GM19238 (cell line): ENCODE measurements around the gene BUD23.
"Not testable (repeated sequence)": the region's sequence is repeated elsewhere in the genome, so short reads cannot be mapped to it uniquely, and the experiment has no call there.

ENCODE experiments used
- DNase-seq: peaks from one replicate; pipeline ENCODE4 v3.0.0; 2011; ENCODE audit warnings: low spot score; ENCODE audit not compliant: insufficient read length

Gene BUD23

DNA sequence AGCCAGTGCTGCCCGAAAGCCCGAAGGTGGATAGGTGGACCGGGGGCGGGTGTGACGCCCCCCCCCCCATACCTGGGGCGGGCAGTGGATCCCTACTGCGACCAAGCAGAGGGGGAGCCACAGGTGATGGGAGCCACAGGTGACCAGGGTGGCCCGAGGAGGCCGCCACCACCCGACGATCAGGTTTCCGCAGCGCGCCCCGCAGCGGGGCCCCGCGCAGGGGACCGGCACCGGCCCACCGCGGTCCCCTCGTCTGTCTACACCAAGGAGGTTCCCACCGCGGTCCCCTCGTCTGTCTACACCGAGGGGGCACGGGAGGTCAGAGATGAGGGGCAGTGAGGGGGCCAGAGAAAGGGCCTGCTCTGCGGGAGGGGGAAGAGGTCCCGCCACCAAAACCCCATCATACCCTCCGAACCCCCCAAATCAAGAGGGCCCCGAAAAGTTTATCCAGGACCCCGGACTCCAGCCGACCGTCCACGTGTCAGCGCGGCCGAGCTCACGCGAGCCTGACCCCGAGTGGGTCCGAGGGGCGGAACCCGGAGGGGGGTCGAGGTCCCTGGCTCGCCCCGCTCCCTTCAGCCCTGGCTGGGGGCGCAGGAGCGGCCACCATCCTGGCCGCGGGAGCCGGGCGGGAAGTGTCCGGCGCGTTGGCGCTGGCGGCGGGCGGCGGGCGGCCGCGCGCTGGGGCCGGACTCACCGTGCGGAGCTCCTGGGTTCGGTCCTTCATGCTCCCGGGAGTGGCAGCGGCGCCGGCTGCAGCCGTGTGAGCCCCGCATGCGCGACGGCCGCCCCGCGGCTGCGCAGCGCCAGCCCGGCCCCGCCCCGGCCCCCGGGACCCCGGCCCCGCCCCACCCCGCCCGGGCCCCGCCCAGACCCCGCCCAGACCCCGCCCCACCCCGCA, 35.8 kb downstream of the BUD23 start, which contains the start of gene STX1A:
TSS of gene STX1A (minus strand) at position 765 of the 901 bp plus-strand sequence. CDS start at position 727, 38 bp downstream.
- DNase-seq = peak; percentile 85

DNA sequence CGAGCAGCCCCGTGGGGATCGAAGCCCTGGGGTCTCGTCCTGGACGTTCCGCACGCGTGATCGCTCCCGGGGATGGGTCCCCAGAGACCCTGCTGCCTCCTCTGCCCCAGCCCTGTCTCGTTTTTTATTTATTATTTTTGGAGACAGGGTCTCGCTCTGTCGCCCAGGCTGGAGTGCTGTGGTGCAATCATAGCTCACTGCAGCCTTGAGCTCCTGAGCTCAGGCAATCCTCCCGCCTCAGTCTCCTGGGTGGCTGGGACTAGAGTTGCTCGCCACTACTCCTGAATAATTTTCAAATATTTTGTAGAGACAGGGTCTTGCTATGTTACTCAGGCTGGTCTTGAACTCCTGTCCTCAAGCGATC, 36.4 kb downstream of the BUD23 start:
- DNase-seq = no peak

DNA sequence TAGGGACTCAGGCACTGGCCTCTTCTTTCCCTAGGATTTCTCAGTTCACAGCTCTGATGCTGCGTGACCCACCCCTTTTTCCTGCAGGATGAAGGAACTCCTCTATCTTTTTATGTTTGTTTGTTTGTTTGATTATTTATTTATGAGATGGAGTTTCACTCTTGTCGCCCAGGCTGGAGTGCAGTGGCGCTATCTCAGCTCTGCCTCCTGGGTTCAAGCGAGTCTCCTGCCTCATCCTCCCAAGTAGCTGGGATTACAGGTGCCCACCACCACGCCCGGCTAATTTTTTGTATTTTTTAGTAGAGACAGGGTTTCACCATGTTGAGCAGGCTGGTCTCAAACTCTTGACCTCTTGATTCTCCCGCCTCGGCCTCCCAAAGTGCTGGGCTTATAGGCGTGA, 37.0 kb downstream of the BUD23 start:
- not testable (repeated sequence) for DNase-seq

- DNase-seq = no peak
Observed at GRCh38 chr7:73721377-73721817, 38.0 kb downstream of the BUD23 start.

GRCh38 chr7:73722182-73722581, 38.8 kb downstream of the BUD23 start:
- DNase-seq = not testable (repeated sequence)

GRCh38 chr7:73722785-73723184, 39.4 kb downstream of the BUD23 start:
- DNase-seq = no peak

GRCh38 chr7:73723813-73724212, 40.4 kb downstream of the BUD23 start:
- no peak for DNase-seq

GRCh38 chr7:73726083-73726466, 42.7 kb downstream of the BUD23 start:
- DNase-seq = no peak

DNA sequence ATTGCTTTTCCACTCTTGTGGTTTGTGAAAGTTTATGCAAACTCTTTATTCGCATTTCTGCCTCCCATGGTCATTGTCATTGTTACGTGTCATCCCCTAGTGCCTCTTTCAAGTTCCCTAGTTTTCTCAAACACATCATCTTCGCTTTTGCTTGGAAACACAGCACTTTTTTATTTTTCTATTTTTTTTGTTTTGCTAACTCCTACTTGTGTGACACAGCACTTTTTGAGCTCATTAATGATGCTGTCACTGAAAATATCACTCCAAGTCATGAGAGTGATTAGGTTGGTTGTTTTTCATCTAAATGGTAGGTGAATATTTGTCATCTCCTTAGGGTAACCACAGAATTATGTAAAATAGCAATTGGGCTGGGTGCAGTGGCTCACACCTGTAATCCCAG, 44.6 kb downstream of the BUD23 start:
- no peak for DNase-seq

DNA sequence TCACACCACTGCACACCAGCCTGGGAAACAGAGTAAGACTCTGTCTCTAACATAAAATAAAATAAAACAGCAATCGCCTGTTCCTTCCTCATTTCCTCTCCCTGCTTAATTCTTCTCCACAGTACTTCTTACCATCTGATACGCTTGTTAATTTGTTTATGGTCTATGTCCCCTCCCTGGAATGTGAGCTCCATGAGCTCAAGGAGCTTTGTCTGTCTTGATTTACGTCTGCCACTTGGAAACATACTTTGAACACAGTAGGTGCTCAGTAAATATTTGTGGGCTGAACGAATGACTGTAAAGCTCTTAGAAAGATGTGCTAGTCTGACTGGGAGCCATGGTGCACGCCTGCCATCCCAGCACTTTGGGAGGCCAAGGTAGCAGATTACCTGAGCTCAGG, 45.2 kb downstream of the BUD23 start:
- DNase-seq = no peak

DNA sequence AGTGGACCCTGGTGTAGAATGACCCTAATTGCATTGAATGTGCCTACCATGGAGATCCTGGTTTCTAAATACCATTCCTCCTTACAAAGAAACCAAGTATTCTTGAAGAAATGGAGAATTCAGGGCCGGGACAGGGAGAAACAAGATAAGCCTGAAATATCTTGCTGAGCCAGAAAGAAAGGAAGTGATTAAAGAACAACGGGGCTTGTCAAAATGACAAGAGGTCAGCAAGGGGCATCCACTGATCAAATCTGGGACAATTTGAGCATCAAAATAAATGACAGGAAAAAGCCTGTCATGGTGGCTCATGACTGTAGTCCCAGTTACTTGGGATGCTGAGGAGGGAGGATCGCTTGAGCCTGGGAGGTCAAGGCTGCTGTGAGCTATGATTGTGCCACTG, 47.1 kb downstream of the BUD23 start:
- DNase-seq = no peak

- no peak for DNase-seq
Observed at GRCh38 chr7:73732397-73732796, 49.0 kb downstream of the BUD23 start.

- DNase-seq = no peak
Observed at GRCh38 chr7:73734619-73735527, 51.5 kb downstream of the BUD23 start.

DNA sequence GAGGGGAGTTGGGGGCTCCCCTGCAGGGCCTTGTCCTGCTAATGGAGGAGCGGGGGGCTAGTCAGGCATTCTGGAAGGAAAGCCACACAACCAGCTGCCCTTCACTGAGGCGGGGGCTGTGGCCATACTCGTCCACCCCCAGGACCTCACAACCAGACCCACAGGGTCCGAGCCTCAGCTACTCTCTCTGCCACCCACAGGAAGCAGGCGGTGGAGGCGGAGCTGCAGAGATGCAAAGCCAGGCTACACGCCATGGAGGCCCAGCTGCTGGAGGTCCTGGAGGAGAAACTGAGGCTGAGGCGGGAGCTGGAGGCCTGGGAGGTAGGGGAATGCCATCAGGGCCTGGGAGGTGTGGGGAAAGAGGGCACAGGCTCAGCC, 52.1 kb downstream of the BUD23 start:
- DNase-seq = no peak

DNA sequence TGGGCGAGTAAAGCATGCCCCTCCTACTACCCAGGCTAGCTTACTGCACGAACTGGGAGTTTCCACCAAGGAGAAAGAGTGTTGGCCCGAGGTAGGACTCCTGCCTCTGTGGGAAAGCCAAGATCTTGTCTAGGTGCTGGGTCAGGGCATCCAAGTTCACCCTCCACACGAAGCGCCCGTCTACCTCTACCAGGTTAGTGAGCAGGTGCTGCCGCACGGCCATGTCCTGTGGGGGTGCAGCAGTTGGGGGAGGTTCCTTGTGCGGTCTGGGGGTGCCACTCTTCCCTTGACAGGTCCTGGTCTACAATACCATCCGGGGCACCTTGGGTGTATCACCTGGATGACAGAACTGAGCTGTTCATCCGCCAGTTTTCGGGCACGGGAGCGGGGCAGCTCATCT, 53.5 kb downstream of the BUD23 start:
- DNase-seq = no peak

- DNase-seq = no peak
Observed at GRCh38 chr7:73737491-73738219, 54.3 kb downstream of the BUD23 start.

GRCh38 chr7:73738220-73738611, 54.8 kb downstream of the BUD23 start:
- DNase-seq = peak; percentile 74

DNA sequence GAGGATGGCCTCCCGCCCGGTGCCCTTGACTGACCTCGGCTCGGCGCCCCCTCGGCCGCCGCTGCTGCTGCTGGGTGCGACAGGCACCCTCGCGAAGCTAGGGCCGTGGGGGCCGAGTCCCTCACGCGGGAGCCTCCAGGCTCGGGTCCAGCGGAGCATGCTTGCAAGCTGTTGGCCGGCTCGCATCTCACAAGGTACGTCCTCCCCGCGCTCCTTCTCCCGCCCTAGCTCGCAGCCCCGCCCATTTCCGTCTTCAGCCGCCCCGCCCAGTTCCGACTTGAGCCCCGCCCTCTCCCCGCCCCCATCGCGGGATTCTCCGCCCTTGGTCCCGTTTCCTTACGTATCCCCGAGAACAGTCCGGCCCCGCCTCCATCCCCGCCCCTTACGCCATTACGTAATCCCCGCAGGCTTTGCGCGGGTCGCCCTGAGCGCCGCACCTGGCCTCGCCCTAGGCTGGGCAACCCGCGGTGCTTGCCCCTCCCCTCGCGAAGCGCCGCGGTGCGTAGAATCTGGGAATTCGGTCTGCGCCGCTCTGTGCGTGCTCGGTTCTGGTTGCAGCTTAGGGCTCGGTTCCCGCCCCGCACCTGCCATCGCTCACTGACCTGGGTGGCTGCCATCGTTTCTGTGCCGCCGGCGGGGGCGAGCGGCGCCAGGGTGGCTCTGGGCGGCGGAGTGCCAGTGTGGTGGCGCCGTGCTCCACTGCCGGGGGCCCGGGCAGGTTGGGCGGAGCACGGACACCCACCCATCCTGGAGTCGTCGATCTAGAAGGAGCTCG, 55.4 kb downstream of the BUD23 start, which contains the start of gene ABHD11:
TSS of gene ABHD11 (minus strand) at position 191 of the 775 bp plus-strand sequence. CDS start at position 159, 32 bp downstream.
- peak; percentile 97 for DNase-seq

DNA sequence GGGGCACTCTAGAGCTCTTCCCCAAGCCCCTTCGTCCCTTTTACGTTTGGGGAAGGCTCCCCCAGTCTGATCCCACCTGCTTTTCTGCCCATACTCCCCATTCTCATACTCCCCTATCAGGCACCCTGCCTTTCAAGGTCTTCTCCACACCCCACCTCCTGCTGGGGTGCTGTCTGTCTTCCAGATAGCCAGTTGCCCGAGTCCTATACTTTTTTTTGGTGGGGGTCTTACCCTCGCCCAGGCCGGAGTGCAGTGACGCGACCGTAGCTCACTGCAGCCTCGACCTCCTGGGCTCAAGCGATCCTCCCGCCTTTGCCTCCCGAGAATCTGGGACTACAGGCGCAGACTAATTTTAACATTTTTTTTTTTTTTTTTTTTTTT, 56.0 kb downstream of the BUD23 start:
- no peak for DNase-seq

DNA sequence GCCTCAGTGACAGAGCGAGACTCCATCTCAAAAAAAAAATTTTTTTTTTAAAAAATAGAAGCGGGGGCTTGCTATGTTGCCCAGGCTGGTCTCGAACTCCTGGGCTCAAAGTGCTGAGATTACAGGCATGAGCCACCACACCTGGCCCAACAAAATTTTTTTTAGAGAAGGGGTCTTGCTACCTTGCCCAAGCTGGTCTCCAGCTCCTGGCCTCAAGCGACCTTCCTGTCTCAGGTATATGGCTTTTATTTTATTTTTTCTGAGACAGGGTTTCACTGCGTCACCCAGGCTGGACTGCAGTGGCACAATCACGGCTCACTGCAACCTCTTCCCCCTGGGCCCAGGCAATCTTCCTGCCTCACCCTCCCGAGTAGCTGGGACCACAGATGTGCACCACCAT, 56.8 kb downstream of the BUD23 start:
- DNase-seq = no peak

DNA sequence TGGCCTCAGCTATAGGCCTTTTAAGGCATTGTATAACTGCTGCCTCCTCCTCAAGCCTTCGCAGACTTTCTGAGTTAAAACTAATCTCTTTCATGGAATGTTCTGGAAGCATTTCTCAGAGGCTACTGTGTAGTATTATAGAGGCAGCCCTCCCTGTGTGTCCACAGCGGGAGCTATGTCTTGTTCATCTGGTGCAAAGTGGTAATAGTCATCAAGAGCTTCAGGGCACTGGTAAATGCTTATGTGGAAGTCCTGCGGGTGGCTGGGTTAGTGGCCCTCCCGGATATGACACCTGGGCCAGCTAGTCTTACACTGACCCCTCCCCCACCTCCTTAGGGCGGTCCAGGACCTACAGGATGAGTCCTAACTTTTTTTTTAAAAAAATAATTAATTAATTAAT, 57.4 kb downstream of the BUD23 start:
- DNase-seq = no peak
